OCI-LY7 (cell line): ENCODE data around the gene STAG1.

Experiments
- EZH2phosphoT487 ChIP-seq: fragments of 200-600 bp; sonication (generic); IDR thresholded peaks from 2 replicates; pipeline ENCODE4 v1.6.1; 2018; ENCODE audit warnings: low read depth, borderline replicate concordance, mild to moderate bottlenecking, mixed run types, antibody characterized with exemption, low read length, moderate library complexity, mixed read lengths
- TF ChIP-seq, protein P1 (sequence below): fragments of 200-600 bp; sonication (generic); conservative IDR thresholded peaks from 2 replicates; pipeline ENCODE4 v1.5.1; 2014; ENCODE audit warnings: mild to moderate bottlenecking, antibody characterized with exemption, low read length, moderate library complexity, mixed read lengths

DNA sequence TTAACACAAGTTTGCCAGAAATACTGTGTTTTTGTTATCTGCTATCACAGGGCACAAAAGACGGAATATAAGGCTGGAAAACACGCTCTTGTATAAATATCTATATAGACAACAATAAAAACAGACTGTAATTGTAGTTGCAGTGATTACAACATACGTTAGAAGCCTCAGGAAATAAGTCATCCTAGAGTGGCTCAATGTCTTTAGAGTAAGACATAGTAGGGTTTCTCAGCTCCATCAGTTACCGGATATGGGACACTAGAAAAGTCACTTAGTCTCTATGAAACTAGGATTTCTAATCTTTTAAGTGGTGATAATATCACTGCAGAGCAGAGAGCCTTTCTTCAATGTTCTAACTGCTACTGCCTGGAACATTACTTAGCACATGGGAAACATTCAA lies 208.8 kb downstream of the STAG1 start:
- TF ChIP-seq, protein P1, sequence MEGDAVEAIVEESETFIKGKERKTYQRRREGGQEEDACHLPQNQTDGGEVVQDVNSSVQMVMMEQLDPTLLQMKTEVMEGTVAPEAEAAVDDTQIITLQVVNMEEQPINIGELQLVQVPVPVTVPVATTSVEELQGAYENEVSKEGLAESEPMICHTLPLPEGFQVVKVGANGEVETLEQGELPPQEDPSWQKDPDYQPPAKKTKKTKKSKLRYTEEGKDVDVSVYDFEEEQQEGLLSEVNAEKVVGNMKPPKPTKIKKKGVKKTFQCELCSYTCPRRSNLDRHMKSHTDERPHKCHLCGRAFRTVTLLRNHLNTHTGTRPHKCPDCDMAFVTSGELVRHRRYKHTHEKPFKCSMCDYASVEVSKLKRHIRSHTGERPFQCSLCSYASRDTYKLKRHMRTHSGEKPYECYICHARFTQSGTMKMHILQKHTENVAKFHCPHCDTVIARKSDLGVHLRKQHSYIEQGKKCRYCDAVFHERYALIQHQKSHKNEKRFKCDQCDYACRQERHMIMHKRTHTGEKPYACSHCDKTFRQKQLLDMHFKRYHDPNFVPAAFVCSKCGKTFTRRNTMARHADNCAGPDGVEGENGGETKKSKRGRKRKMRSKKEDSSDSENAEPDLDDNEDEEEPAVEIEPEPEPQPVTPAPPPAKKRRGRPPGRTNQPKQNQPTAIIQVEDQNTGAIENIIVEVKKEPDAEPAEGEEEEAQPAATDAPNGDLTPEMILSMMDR: no peak
- TF ChIP-seq EZH2phosphoT487: no peak
